Skin of body (tissue), 3 donors: ENCODE measurements around the gene EGFLAM. TPM values are rescaled to one million over a fixed set of nuclear protein-coding genes. Genes with fewer than 3 reads are reported as not detected.
A peak's percentile ranks its signal among the peaks of the same experiment; 100 is the strongest.

Source experiments
- DNase-seq: peaks from one replicate; lab custom pipeline; 2025; lab: John Stamatoyannopoulos, UW
- small RNA-seq: library from RNA; depleted of rRNA; stranded (forward); fragments of <200 nt; gene quantifications from one replicate; pipeline ENCODE3, GENCODE V24; 2014; ENCODE audit warnings: low replicate concordance
- total RNA-seq: library from RNA; depleted of rRNA; stranded (reverse); fragments of >200 nt; gene quantifications from one replicate; pipeline ENCODE4 v1.2.3, GENCODE V29; 2014

Gene EGFLAM
- total RNA-seq, 1 donor from 2014 or later, result 22.2 TPM

- DNase-seq, result peak; percentile 75
Measured at GRCh38 chr5:38468978-38469706, 210.8 kb downstream of the EGFLAM start.

GRCh38 chr5:38469707-38470267, 211.4 kb downstream of the EGFLAM start:
- DNase-seq, result no peak

- no peak for DNase-seq
Measured at GRCh38 chr5:38471709-38472108, 213.3 kb downstream of the EGFLAM start.

- no peak for DNase-seq
Measured at GRCh38 chr5:38472541-38472940, 214.2 kb downstream of the EGFLAM start.

DNA sequence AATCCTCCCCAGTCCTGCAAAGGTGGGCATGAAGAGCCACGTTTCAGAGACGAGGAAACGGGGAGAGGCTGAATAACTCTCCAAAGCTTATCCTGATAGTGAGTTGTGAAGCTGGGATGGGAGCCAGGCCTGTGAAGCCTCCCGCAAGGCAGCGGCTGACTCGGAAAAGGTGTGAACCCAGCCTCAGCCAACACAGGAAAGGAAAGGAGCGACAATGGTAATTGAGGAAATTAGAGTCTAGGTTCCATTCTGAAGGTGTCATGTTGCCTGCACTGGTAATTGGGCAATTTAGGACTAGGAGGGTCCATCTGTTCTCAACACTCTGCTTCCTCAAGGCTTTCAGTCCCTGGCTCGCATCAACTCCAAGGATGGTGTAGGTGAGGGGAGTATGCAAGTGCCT, 214.6 kb downstream of the EGFLAM start:
- no peak for DNase-seq

GRCh38 chr5:38478166-38478565, 219.8 kb downstream of the EGFLAM start:
- no peak for DNase-seq

- peak; percentile 23 for DNase-seq
Measured at GRCh38 chr5:38478878-38479277, 220.5 kb downstream of the EGFLAM start.

DNA sequence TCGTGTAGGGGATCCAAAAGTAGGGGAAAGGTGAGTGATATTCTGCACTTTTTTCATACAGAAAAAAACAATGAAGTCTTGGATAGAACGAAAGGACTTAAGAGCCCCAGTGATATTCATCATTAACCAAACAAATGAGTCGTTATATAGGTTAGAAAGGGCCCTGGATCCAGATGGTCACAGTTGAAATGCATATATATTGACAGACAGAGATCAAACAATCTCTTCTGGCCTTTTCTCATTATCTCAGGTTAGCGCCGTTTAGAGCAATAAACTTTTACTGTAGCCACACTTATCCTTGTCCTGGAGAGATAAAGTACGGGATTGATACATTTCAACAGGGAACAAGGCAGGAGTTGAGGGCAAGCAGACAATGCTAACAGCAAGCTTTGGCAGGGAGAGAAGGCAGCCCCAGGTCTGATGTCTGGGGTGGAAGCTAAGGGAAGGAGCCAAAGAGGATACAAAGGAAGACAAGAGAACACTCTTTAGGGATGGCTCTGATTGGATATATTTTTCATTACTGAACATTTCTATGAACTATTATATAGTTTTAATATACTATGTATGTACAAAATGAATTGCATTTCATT, 221.1 kb downstream of the EGFLAM start:
- DNase-seq, result no peak

DNA sequence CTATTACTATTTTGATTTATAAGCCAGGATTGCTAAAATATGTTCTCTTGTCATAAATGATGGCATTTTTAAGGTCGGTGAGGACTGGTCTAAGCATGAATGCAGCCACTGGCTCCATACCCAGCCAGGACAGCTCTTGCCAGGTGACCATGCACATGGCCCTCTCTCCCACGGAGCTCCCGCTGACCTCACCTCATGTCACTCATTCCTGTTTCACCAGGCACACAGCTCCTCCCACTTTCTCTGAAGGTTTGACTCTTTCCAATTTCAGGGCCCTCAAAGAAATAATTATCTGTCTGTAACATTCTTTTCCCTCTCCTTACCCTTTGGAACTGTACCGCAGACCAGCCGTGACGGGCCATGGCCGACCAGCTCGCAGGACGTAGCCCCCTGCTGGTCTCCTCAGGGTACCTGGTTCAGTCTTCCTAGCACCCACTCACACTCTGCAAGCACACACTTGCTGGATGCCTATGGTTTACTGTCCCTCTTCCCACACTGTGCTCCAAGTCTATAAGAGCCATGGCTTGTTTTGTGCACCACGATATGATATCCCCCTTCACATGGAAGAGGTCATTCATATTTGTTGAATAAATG, 225.5 kb downstream of the EGFLAM start:
- no peak for DNase-seq

- no peak for DNase-seq
Measured at GRCh38 chr5:38494175-38494574, 235.8 kb downstream of the EGFLAM start.

DNA sequence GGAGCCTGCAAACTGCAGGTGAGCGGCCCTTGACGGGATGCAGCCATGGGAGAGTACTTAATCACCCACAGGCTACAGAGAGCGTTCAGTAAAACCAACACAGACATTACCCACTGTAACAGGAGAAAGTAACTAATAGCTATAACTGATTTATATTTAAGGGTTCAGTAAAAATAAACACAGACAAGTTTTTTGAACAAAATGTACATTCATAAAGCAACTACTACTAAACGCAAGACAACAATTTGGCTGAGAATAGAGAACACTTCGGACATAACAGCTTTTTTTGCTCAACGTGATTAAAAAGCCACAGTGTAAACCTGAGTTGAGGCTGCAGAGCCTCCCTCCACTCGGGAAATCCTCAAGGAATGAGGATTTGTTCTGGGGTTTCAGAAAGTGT, 236.4 kb downstream of the EGFLAM start:
- no peak for DNase-seq

- no peak for DNase-seq
Measured at GRCh38 chr5:38497946-38498345, 239.6 kb downstream of the EGFLAM start.

DNA sequence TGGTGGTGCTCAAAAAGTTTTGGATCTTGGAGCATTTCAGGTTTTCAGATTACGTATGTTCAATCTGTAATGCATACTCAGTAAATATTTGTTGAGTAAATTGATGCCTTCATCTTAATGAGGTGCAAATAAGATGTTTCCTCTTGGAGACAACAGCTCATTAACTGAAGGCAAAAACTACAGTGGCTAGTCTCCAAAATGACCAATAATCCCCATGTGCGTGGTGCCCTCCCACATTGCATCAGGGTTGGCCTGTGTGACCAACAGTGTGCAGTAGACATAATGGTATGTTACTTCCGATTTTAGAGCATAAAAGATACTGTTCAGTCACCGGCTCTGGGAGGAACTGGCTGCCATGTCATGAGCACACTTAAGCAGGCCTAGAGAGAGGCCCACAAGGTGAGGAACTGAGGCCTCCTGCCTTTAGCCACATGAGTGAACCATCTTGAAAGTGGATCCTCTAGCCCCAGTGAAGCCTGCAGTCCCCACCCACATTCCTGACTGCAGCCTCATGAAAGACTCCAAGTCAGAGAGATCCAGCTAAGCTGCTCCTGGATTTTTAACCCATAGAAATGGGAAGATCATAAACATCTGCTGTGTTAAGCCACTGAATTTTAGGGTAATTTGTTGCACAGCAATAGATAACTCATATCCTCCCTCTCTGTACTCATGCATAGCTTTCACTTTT, 242.4 kb downstream of the EGFLAM start:
- no peak for DNase-seq

GRCh38 chr5:38506302-38506701, 247.9 kb downstream of the EGFLAM start:
- DNase-seq, result no peak

DNA sequence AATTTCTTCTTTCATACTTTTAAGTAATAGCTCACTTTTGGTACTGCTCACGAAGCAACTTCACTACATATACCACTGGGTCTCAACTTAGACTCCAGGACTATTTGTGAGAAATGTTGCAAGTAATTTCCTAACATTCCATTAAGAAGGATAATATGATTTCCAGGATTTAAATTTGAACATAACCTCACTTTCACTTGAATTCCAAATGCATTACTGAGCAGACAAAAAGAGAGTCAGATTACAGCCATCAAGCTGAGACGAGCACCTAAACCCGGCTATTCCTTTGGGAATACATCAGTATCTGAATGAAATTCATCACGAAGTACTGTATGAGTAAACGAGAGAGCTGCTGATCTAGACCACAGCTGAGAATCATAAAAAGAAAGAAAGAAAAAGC, 250.8 kb downstream of the EGFLAM start:
- DNase-seq, result no peak

Small RNAs within 50 kb of the gene (small RNA-seq; reads per million reads assigned to genes)
- not detected for gene AC091839.1
